SJSA1 (cell line): ENCODE results near the gene ADCK1. TPM values are rescaled to one million over a fixed set of nuclear protein-coding genes. Genes with fewer than 3 reads are reported as not detected.

Source experiments
- DNase-seq, 2 experiments: peaks; one replicate each; pipeline ENCODE4 v3.0.0-alpha.2; 2015 to 2020; ENCODE audit warnings: low spot score in 2 of 2, low read depth in 1 of 2
- H3K27ac ChIP-seq: fragments of 250-450 bp; sonication (Bioruptor Pico); 2 replicates; pipeline ENCODE4 v1.5.1; 2020; ENCODE audit warnings: mild to moderate bottlenecking, moderate library complexity
- H3K27me3 ChIP-seq: fragments of 250-450 bp; sonication (Bioruptor Pico); replicated peaks from 2 replicates; pipeline ENCODE4 v1.5.1; 2020; ENCODE audit warnings: mild to moderate bottlenecking, moderate library complexity
- H3K36me3 ChIP-seq: fragments of 250-450 bp; sonication (Bioruptor Pico); 2 replicates; pipeline ENCODE4 v1.5.1; 2020; ENCODE audit warnings: mild to moderate bottlenecking
- H3K4me1 ChIP-seq: fragments of 250-450 bp; sonication (Bioruptor Pico); replicated peaks from 2 replicates; pipeline ENCODE4 v1.6.1; 2021; ENCODE audit warnings: mild to moderate bottlenecking
- H3K4me3 ChIP-seq: fragments of 250-450 bp; sonication (Bioruptor Pico); 2 replicates; pipeline ENCODE4 v1.5.1; 2020; ENCODE audit warnings: mild to moderate bottlenecking
- H3K9me3 ChIP-seq: fragments of 250-450 bp; sonication (Bioruptor Pico); replicated peaks from 2 replicates; pipeline ENCODE4 v1.5.1; 2020; ENCODE audit warnings: mild to moderate bottlenecking
- total RNA-seq: library from RNA; depleted of rRNA; stranded (reverse); fragments of >200 nt; shearing (Covaris generic); gene quantifications from 2 replicates; pipeline ENCODE4 v1.2.3, GENCODE V29; 2014

ADCK1 gene
- total RNA-seq, 1 experiment from 2014 or later, result 1.8 TPM

DNA sequence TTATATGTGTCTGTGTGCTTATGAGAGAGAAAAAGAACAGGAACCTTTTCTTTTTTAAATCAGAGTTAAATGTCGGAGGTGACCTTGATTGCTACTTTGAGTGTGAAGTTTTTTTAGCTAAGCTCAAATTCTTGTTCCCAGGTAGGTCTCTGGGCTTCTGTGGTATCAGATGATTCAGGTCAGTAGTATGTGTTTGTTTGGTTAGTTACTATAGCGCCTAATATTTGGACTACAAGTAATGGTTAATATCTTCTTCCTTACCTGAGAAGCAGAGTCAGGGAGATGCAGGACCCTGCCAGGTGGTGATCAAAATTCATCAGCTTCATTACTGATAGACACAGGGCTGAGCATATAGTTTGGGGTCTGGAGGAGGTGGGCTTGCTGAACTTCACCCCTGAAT, 30.8 kb downstream of the ADCK1 start:
- Histone ChIP-seq H3K4me3 (no peak overlapping the region), H3K36me3 (no peaks in the 10 kb centered on the region), H3K27me3 (no peaks in the 10 kb centered on the region), H3K4me1 (no peaks in the 10 kb centered on the region), H3K27ac (no peak overlapping the region), H3K9me3 (no peaks in the 10 kb centered on the region)
- no peak for DNase-seq

DNA sequence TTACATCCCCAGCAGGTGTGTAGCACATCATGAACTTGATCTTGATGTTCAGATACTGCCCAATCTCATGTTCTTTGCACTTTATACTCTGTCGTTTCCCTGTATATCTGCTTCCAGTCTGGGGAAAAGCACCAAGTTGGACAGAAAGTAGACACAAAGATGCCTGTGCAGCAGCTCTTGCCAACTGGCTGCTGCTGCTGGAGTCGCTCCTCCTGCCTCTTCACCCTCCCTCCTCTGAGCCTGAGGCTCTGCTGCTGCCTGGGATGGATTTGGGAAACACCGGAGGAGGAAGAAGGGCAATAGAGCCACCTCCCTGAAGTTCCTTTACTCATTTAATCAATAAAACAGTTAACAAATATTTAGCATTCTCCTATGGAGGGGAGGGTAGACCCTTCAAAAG, 32.4 kb downstream of the ADCK1 start:
- no peak for DNase-seq
- H3K4me1 ChIP-seq, result no peaks in the 10 kb centered on the region
- H3K9me3 ChIP-seq, result no peaks in the 10 kb centered on the region
- no peak overlapping the region for H3K27ac ChIP-seq
- H3K4me3 ChIP-seq, result no peak overlapping the region
- no peaks in the 10 kb centered on the region for H3K36me3 ChIP-seq
- no peaks in the 10 kb centered on the region for H3K27me3 ChIP-seq

- no peak overlapping the region for H3K27ac ChIP-seq
- no peak for DNase-seq
- no peaks in the 10 kb centered on the region for H3K9me3 ChIP-seq
- no peaks in the 10 kb centered on the region for H3K27me3 ChIP-seq
- H3K4me3 ChIP-seq, result no peak overlapping the region
- no peaks in the 10 kb centered on the region for H3K36me3 ChIP-seq
- no peaks in the 10 kb centered on the region for H3K4me1 ChIP-seq
Measured at GRCh38 chr14:77837926-77838325, 38.0 kb downstream of the ADCK1 start.

DNA sequence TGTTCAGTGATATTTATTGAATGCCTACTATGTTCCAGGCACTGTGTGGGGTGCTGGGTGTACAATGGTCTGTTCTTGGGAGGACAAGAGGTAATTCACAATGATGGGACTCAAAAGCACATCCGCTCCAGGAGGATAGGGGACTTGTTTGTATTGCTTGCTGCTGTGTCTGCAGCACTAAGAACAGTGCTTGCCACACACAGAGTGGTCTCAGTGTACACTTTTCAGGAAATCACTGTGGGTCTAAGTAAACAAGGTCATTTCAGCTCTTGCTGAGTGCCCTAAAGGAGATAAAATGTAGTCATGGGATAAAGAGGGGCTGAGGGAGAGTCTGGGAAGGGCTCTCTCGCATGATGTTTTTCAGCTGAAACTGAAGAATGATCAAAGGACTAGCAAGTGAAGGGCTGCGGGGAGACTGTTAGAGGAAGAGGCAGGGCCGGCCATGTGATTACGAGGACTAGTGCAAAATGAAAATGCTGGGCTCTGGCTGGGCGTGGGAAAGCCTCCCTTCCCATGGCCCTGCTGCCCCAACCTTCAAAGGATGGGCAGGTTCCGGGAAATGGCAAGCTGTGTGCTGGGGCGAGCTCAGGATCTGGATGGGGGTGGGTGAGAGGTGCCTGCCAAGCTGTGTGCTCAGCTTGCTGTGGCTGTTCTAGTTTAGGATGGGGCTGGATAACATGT, 39.1 kb downstream of the ADCK1 start:
- Histone ChIP-seq H3K36me3 (no peaks in the 10 kb centered on the region), H3K9me3 (no peaks in the 10 kb centered on the region), H3K27me3 (no peaks in the 10 kb centered on the region), H3K27ac (no peak overlapping the region), H3K4me3 (no peak overlapping the region), H3K4me1 (no peaks in the 10 kb centered on the region)
- DNase-seq, result no peak

GRCh38 chr14:77843195-77843594, 43.3 kb downstream of the ADCK1 start:
- Histone ChIP-seq H3K36me3 (no peaks in the 10 kb centered on the region), H3K9me3 (no peaks in the 10 kb centered on the region), H3K4me1 (no peaks in the 10 kb centered on the region)

DNA sequence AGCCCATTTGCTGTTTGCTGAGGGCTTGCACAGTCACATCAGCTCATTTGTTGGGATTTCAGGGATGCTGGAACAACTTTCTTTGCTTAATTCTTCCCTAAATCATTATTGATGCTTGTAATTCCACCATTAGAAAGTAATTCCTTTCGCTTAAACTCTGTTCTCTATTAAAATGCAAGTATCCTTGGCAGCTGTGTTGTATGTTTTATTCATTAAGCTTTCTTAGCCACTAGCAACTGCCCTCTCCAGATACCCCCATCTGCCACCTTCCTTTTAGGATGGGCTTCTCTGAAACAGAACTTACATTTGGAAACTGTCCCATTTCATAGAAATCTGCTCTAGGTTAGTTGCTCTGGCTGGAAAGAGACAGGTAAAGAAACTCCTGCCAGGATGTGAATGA, 43.7 kb downstream of the ADCK1 start:
- H3K9me3 ChIP-seq, result no peaks in the 10 kb centered on the region
- no peak for DNase-seq
- H3K4me1 ChIP-seq, result no peaks in the 10 kb centered on the region
- H3K27me3 ChIP-seq, result no peaks in the 10 kb centered on the region
- H3K36me3 ChIP-seq, result no peaks in the 10 kb centered on the region
- no peak overlapping the region for H3K4me3 ChIP-seq
- no peak overlapping the region for H3K27ac ChIP-seq

More at GRCh38 chr14:77843195-77843594, 43.3 kb downstream of the ADCK1 start:
- Histone ChIP-seq H3K27me3 (no peaks in the 10 kb centered on the region), H3K4me3 (no peak overlapping the region), H3K27ac (no peak overlapping the region)
- DNase-seq, result no peak

DNA sequence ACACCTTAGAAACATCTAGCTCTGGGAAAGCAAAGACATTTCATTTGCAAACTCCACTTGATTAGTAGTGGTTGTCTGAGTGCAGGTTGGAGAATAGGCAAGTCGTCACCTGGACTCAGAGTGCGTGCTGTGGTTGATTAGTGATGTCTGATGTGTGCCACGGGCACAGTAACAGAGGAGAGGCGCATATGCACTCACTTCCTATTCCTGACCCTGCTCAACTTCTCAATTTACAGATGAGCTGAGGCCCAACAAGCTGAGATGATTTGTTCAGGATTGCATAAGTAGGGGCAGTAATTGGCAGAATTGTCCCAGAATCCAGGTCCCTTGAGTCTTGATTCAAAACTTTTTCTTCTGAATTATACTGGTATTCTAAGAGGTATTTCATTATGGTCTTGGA, 44.9 kb downstream of the ADCK1 start:
- DNase-seq, result no peak
- H3K27ac ChIP-seq, result no peak overlapping the region
- H3K36me3 ChIP-seq, result no peaks in the 10 kb centered on the region
- no peaks in the 10 kb centered on the region for H3K27me3 ChIP-seq
- no peaks in the 10 kb centered on the region for H3K9me3 ChIP-seq
- H3K4me3 ChIP-seq, result no peak overlapping the region
- no peaks in the 10 kb centered on the region for H3K4me1 ChIP-seq

DNA sequence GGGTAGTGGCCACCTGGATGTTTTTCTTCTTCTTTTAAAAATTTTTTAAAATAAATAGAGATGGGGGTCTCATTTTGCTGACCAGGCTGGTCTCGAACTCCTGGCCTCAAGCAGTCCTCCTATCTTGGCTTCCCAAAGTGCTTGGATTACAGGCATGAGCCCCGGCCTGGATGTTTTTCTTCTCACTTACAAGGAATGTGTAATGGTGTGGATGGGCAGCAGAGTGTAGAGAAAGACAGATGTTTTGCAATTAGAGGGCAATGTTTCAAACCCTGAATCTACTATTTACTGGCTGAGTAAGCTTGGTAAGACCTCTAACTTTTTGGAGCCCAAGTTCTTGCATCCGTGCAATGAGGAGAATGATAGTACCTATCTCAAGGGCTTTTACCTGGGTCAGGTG, 48.1 kb downstream of the ADCK1 start:
- no peaks in the 10 kb centered on the region for H3K4me1 ChIP-seq
- no peaks in the 10 kb centered on the region for H3K27me3 ChIP-seq
- no peak overlapping the region for H3K27ac ChIP-seq
- no peaks in the 10 kb centered on the region for H3K9me3 ChIP-seq
- no peak for DNase-seq
- no peak overlapping the region for H3K4me3 ChIP-seq
- H3K36me3 ChIP-seq, result no peaks in the 10 kb centered on the region

- no peak overlapping the region for H3K4me3 ChIP-seq
- no peak for DNase-seq
- H3K27ac ChIP-seq, result no peak overlapping the region
- no peaks in the 10 kb centered on the region for H3K36me3 ChIP-seq
- H3K9me3 ChIP-seq, result no peaks in the 10 kb centered on the region
- H3K4me1 ChIP-seq, result no peaks in the 10 kb centered on the region
- H3K27me3 ChIP-seq, result no peaks in the 10 kb centered on the region
Measured at GRCh38 chr14:77849711-77850110, 49.8 kb downstream of the ADCK1 start.

- Histone ChIP-seq H3K36me3 (no peaks in the 10 kb centered on the region), H3K27me3 (no peaks in the 10 kb centered on the region), H3K27ac (no peak overlapping the region), H3K9me3 (no peaks in the 10 kb centered on the region), H3K4me1 (peaks cover 8% of the 10 kb centered on the region), H3K4me3 (no peak overlapping the region)
- DNase-seq, result no peak
Measured at GRCh38 chr14:77853919-77854318, 54.0 kb downstream of the ADCK1 start.

GRCh38 chr14:77856941-77857340, 57.0 kb downstream of the ADCK1 start:
- Histone ChIP-seq H3K4me3 (no peak overlapping the region), H3K36me3 (no peaks in the 10 kb centered on the region), H3K27ac (no peak overlapping the region), H3K27me3 (no peaks in the 10 kb centered on the region), H3K4me1 (peaks cover 8% of the 10 kb centered on the region), H3K9me3 (no peaks in the 10 kb centered on the region)
- DNase-seq, result no peak

DNA sequence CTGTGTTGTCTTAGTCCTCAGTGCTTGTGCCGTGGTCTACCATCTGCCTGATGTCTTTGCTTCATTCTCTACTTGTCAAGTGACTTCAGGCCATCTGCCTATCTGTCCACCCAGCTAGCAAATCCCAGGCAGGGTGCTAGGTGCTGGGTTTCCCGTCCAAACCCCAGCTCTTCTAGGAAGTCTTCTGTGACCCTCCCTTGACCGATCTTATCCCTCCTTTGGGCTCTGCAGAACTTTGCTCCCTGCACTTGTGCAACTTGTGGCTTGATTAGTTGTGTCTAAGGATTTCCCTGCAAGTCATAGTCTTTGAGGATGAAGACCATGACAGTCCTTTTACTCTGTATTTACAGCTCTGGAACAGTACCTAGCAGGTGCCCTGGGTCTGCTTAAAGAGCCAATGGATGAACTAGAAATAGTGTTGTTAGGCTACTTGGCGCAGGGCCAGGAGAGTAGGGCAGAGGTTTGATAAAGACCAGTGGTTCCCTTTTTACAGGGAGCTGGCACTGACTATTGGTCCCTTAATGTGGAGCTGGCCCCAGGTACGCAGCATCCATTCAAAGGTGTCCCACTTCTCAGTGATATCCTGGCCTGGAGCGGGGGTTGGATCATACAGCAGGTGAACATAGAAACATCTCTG, 60.1 kb downstream of the ADCK1 start:
- no peak for DNase-seq
- H3K36me3 ChIP-seq, result no peaks in the 10 kb centered on the region
- no peaks in the 10 kb centered on the region for H3K27me3 ChIP-seq
- H3K9me3 ChIP-seq, result no peaks in the 10 kb centered on the region
- H3K4me1 ChIP-seq, result peaks cover 8% of the 10 kb centered on the region
- H3K4me3 ChIP-seq, result no peak overlapping the region
- H3K27ac ChIP-seq, result no peak overlapping the region

GRCh38 chr14:77861201-77861600, 61.3 kb downstream of the ADCK1 start:
- H3K4me3 ChIP-seq, result no peak overlapping the region
- no peak for DNase-seq
- no peaks in the 10 kb centered on the region for H3K9me3 ChIP-seq
- no peaks in the 10 kb centered on the region for H3K27me3 ChIP-seq
- peaks cover 8% of the 10 kb centered on the region for H3K4me1 ChIP-seq
- H3K36me3 ChIP-seq, result no peaks in the 10 kb centered on the region
- no peak overlapping the region for H3K27ac ChIP-seq

DNA sequence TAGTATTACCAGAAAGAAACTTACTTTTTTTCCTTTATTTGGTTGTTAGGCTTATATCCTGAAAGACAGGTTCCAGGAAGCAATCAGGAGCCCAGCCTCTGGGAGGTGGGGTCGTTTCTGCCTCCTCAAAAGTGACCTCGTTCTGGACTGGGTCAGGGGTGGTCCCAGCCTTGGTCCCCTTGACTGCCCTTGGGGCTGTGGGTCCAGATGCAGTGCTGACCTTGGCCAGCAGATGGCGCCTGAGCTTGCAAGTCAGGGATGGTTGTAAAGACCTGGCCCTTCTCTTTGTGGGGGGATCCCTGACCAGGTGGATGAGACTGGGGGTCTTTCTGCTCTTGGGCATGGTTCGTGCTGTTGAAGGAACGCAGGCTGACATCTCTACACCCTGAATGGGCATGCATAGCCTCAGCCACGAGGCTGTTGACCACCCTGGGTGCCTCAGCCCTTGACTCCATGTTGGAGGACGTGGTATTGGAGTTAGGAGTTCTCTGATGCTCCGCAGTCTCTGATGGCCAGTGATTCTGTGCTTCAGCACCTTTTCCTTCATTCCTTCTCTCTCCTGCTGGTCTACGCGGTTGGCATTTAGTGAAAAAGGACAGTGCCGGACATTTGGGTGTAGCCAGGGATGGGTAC, 62.4 kb downstream of the ADCK1 start:
- Histone ChIP-seq H3K27me3 (no peaks in the 10 kb centered on the region), H3K4me3 (no peak overlapping the region), H3K36me3 (no peaks in the 10 kb centered on the region), H3K27ac (no peak overlapping the region), H3K4me1 (peaks cover 8% of the 10 kb centered on the region), H3K9me3 (no peaks in the 10 kb centered on the region)
- peak; percentile 44 to 76 for DNase-seq
